Left ventricle myocardium inferior (tissue), 1 donor: ENCODE results near the gene NUP205. TPM values are rescaled to one million over a fixed set of nuclear protein-coding genes. Genes with fewer than 3 reads are reported as not detected.

Experiments
- DNase-seq: peaks from one replicate; pipeline ENCODE4 v3.0.0-alpha.2; 2020
- H3K27ac ChIP-seq: fragments of 200-600 bp; replicated peaks from 2 replicates; pipeline ENCODE4 v1.8.0; 2021
- H3K27me3 ChIP-seq: fragments of 200-600 bp; 2 replicates; pipeline ENCODE4 v1.8.0; 2021; ENCODE audit warnings: low read depth
- H3K36me3 ChIP-seq: fragments of 200-600 bp; 2 replicates; pipeline ENCODE4 v1.8.0; 2021
- H3K4me1 ChIP-seq: fragments of 200-600 bp; 2 replicates; pipeline ENCODE4 v1.8.0; 2021
- H3K4me3 ChIP-seq: fragments of 200-600 bp; 2 replicates; pipeline ENCODE4 v1.8.0; 2021; ENCODE audit warnings: mild to moderate bottlenecking, moderate library complexity
- H3K9me3 ChIP-seq: fragments of 200-600 bp; replicated peaks from 2 replicates; pipeline ENCODE4 v1.8.0; 2021
- CTCF ChIP-seq: fragments of 200-600 bp; IDR thresholded peaks from 2 replicates; pipeline ENCODE4 v1.8.0; 2021; ENCODE audit warnings: antibody characterized with exemption, mild to moderate bottlenecking, borderline replicate concordance
- intact Hi-C: fragments of 100-400 bp; cut with micrococcal nuclease; formaldehyde crosslinking; loops from one replicate; pipeline ENCODE4 v1.11.0; 2022
- total RNA-seq: library from RNA; stranded (reverse); fragmentation: NEBNext Ultra II Directional; extraction: Animal tissue kit (Norgen Biotek cat#: 25700); gene quantifications from one replicate; pipeline ENCODE4 v1.2.1, GENCODE V29; 2021
- donor health status: DM: no; HTN: yes; CAD: no; lungs with severe emphysema.

The NUP205 gene
- total RNA-seq, 1 donor from 2014 or later: 14.3 TPM

GRCh38 chr7:135601182-135601581 lies 43.5 kb downstream of the NUP205 start:
- DNase-seq: no peak
- TF ChIP-seq CTCF: no peak
- intact Hi-C loops: no loop called here
- no peaks in the 10 kb centered on the region for H3K9me3 ChIP-seq
- peaks cover 86% of the 10 kb centered on the region for H3K36me3 ChIP-seq
- H3K27ac ChIP-seq: no peak overlapping the region
- H3K4me1 ChIP-seq: no peaks in the 10 kb centered on the region
- no peaks in the 10 kb centered on the region for H3K27me3 ChIP-seq
- no peak overlapping the region for H3K4me3 ChIP-seq

GRCh38 chr7:135602304-135602703 lies 44.6 kb downstream of the NUP205 start:
- DNase-seq: no peak
- TF ChIP-seq CTCF: no peak
- H3K36me3 ChIP-seq: peaks cover 87% of the 10 kb centered on the region
- intact Hi-C loops: no loop called here
- no peaks in the 10 kb centered on the region for H3K4me1 ChIP-seq
- H3K4me3 ChIP-seq: no peak overlapping the region
- H3K9me3 ChIP-seq: no peaks in the 10 kb centered on the region
- H3K27me3 ChIP-seq: no peaks in the 10 kb centered on the region
- H3K27ac ChIP-seq: no peak overlapping the region

- Histone ChIP-seq H3K36me3 (peaks cover 64% of the 10 kb centered on the region), H3K4me1 (peaks cover 2% of the 10 kb centered on the region), H3K27ac (no peak overlapping the region), H3K9me3 (no peaks in the 10 kb centered on the region), H3K4me3 (no peak overlapping the region), H3K27me3 (no peaks in the 10 kb centered on the region)
- intact Hi-C loops: no loop called here
- DNase-seq: no peak
- TF ChIP-seq CTCF: no peak
Measured at GRCh38 chr7:135616136-135616535, 58.4 kb downstream of the NUP205 start.

DNA sequence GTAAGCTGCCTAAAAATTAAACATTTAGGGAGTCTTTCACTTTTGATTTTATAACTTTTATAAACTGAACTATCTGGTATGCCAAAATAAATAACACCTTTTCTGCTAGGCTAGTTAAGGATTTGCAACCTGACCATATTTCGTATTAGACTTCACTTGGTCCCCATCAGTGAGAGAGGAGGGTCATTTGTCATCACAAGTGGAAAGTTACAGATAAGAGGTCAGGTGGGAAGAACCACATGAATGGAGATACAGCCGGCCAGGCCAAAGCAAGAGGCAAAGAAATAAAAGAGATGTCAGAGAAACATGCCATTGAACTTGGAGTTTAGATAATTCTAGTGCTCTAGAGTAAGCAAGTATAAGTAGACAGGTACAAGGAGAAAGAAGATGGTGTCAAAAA lies 60.1 kb downstream of the NUP205 start:
- H3K4me3 ChIP-seq: no peak overlapping the region
- no peak overlapping the region for H3K27ac ChIP-seq
- H3K9me3 ChIP-seq: no peaks in the 10 kb centered on the region
- no peaks in the 10 kb centered on the region for H3K27me3 ChIP-seq
- intact Hi-C loops: no loop called here
- TF ChIP-seq CTCF: no peak
- H3K4me1 ChIP-seq: peaks cover 3% of the 10 kb centered on the region
- H3K36me3 ChIP-seq: peaks cover 56% of the 10 kb centered on the region
- DNase-seq: no peak

DNA sequence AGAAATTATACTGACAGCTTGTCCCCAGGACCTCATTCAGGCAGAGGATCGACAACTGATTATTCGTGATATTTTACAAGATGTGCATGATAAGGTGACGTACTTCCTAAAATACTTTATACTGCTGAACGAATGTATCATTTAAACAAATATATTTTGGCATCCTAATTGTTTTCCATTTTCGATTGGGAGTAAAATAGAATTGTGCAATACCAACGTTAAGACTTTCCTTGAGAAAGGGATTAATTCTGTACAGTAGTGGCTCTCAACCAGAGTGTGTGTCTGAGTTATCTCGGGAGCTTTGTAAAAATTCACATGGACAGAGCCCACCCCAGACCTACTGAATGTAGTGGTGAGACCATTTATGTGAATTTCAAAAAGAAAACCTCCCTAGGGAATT lies 60.8 kb downstream of the NUP205 start:
- no peak for TF ChIP-seq CTCF
- no peak for DNase-seq
- no peak overlapping the region for H3K4me3 ChIP-seq
- H3K27ac ChIP-seq: no peak overlapping the region
- no peaks in the 10 kb centered on the region for H3K27me3 ChIP-seq
- H3K4me1 ChIP-seq: peaks cover 3% of the 10 kb centered on the region
- intact Hi-C loops: no loop called here
- peaks cover 64% of the 10 kb centered on the region for H3K36me3 ChIP-seq
- no peaks in the 10 kb centered on the region for H3K9me3 ChIP-seq

DNA sequence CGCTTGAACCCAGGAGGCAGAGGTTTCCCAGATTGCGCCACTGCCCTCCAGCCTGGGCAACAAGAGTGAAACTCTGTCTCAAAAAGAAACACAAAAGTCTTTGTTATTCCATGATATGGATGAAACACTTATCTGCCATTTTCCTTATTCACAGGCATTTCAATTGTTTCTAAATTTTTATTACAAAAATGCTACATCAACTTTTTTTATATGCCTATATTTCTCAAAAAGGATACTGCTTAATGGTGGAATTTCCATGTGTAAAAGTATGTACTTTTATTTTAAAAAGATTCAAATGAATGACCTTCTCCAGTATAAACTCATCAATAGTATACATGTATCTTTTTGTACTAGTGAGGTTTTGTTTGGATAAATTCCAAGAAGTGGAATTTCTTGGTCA lies 62.7 kb downstream of the NUP205 start:
- Histone ChIP-seq H3K36me3 (peaks cover 80% of the 10 kb centered on the region), H3K27ac (no peak overlapping the region), H3K27me3 (no peaks in the 10 kb centered on the region), H3K9me3 (no peaks in the 10 kb centered on the region), H3K4me1 (peaks cover 3% of the 10 kb centered on the region), H3K4me3 (no peak overlapping the region)
- intact Hi-C loops: no loop called here
- no peak for DNase-seq
- no peak for TF ChIP-seq CTCF
